Middle frontal gyrus (tissue), 1 donor: Measurements from ENCODE around the gene B4GALT1.
"Not testable (repeated sequence)": the region's sequence is repeated elsewhere in the genome, so short reads cannot be mapped to it uniquely, and the experiment has no call there.

ENCODE experiments used
- DNase-seq: peaks from one replicate; pipeline ENCODE4 v3.0.0-alpha.2; 2015; ENCODE audit warnings: low spot score; ENCODE audit errors: extremely low spot score

Gene B4GALT1

GRCh38 chr9:33103501-33104281 is 63.4 kb downstream of the B4GALT1 start:
- no peak for DNase-seq

GRCh38 chr9:33102551-33103210 is 64.5 kb downstream of the B4GALT1 start:
- DNase-seq: no peak

- no peak for DNase-seq
Measured at GRCh38 chr9:33101104-33101951, 65.8 kb downstream of the B4GALT1 start.

GRCh38 chr9:33099754-33100153 is 67.4 kb downstream of the B4GALT1 start:
- DNase-seq: no peak

- no peak for DNase-seq
Measured at GRCh38 chr9:33097192-33097591, 69.9 kb downstream of the B4GALT1 start.

GRCh38 chr9:33092634-33093033 is 74.5 kb downstream of the B4GALT1 start:
- DNase-seq: no peak

- DNase-seq: not testable (repeated sequence)
Measured at GRCh38 chr9:33085672-33086071, 81.5 kb downstream of the B4GALT1 start.

- no peak for DNase-seq
Measured at GRCh38 chr9:33082538-33083326, 84.4 kb downstream of the B4GALT1 start.

- DNase-seq: no peak
Measured at GRCh38 chr9:33082128-33082527, 85.0 kb downstream of the B4GALT1 start.

GRCh38 chr9:33081128-33081851 is 85.8 kb downstream of the B4GALT1 start:
- peak; percentile 27 for DNase-seq

- no peak for DNase-seq
Measured at GRCh38 chr9:33080534-33080933, 86.6 kb downstream of the B4GALT1 start.

- DNase-seq: peak; percentile 96
Measured at GRCh38 chr9:33076046-33077004, 90.8 kb downstream of the B4GALT1 start, which contains the start of gene SMU1. SMU1 (minus strand) TSS chr9:33076674; CDS start chr9:33076608, 66 bp downstream.

- DNase-seq: no peak
Measured at GRCh38 chr9:33068991-33069390, 98.1 kb downstream of the B4GALT1 start.

GRCh38 chr9:33065157-33066076 is 101.7 kb downstream of the B4GALT1 start:
- no peak for DNase-seq
